Measurements from ENCODE around the gene GAGE13. TPM values are rescaled to one million over a fixed set of nuclear protein-coding genes. Genes with fewer than 3 reads are reported as not detected.
A peak's percentile ranks its signal among the peaks of the same experiment; 100 is the strongest.
"Not testable (repeated sequence)": the region's sequence is repeated elsewhere in the genome, so short reads cannot be mapped to it uniquely, and the experiment has no call there.

The GAGE13 gene
- total RNA-seq, 2 donors from 2014 or later: not detected

GRCh38 chrX:49300703-49301102 lies 30.7 kb upstream of the GAGE13 start:
- no peaks in the 10 kb centered on the region for H3K27me3 ChIP-seq
- ATAC-seq (no peak), DNase-seq (no peak)
- H3K9me3 ChIP-seq: no peaks in the 10 kb centered on the region
- H3K36me3 ChIP-seq (replicated peaks in 1 of 2; ENCODE audit: insufficient read depth in 1 of 2, low read depth in 2 of 2): no peaks in the 10 kb centered on the region
- no peak overlapping the region for H3K4me3 ChIP-seq
- TF ChIP-seq POLR2A (IDR thresholded peaks at IDR 0.05): no peak
- TF ChIP-seq CTCF (IDR thresholded peaks at IDR 0.05): no peak
- no peaks in the 10 kb centered on the region for H3K4me1 ChIP-seq
- WGBS, 2 donors: 50 to 63% methylated on average over 1 of the region's 1 CpG
- intact Hi-C loops (cut with DNase I): no loop called here
- no peak overlapping the region for H3K27ac ChIP-seq

GRCh38 chrX:49303346-49303745 lies 28.0 kb upstream of the GAGE13 start, which contains the start of gene GAGE10:
TSS of gene GAGE10 (plus strand) at chrX:49303646. CDS start at chrX:49304860, 1,214 bp downstream.
- no peak for ATAC-seq
- intact Hi-C loops (cut with DNase I): no loop called here

GRCh38 chrX:49307775-49308174 lies 23.6 kb upstream of the GAGE13 start:
- H3K27ac ChIP-seq; H3K36me3 ChIP-seq (replicated peaks in 1 of 2; ENCODE audit: insufficient read depth in 1 of 2, low read depth in 2 of 2); ATAC-seq; DNase-seq; intact Hi-C loops (cut with DNase I); H3K9me3 ChIP-seq; H3K4me3 ChIP-seq; H3K4me1 ChIP-seq; H3K27me3 ChIP-seq: not testable (repeated sequence)
- WGBS, 2 donors: 27 to 66% methylated on average over 2 of the region's 2 CpGs

More at GRCh38 chrX:49303346-49303745, 28.0 kb upstream of the GAGE13 start, which contains the start of gene GAGE10:
- DNase-seq: no peak
- no peak for TF ChIP-seq CTCF (IDR thresholded peaks at IDR 0.05)
- no peak for TF ChIP-seq POLR2A (IDR thresholded peaks at IDR 0.05)
- 82 to 85% methylated on average over 5 of the region's 15 CpGs for WGBS, 2 donors
- Histone ChIP-seq H3K36me3 (replicated peaks in 1 of 2; ENCODE audit: insufficient read depth in 1 of 2, low read depth in 2 of 2) (no peaks in the 10 kb centered on the region), H3K4me1 (no peaks in the 10 kb centered on the region), H3K9me3 (no peaks in the 10 kb centered on the region), H3K27ac (no peak within 1 kb of the TSS), H3K4me3 (no peak within 1 kb of the TSS), H3K27me3 (no peaks in the 10 kb centered on the region)

- Histone ChIP-seq H3K9me3 (no peaks in the 10 kb centered on the region), H3K27ac (peak overlapping the region in 2 of 4 donors; percentile 61 to 81), H3K4me3 (no peak overlapping the region), H3K36me3 (replicated peaks in 1 of 2; ENCODE audit: insufficient read depth in 1 of 2, low read depth in 2 of 2) (no peaks in the 10 kb centered on the region), H3K4me1 (no peaks in the 10 kb centered on the region), H3K27me3 (no peaks in the 10 kb centered on the region)
- WGBS, 2 donors: 63 to 71% methylated on average over 7 to 11 of the region's 15 CpGs
- intact Hi-C loops (cut with DNase I): no loop called here
- ATAC-seq (peak; percentile 33), DNase-seq (no peak)
- TF ChIP-seq POLR2A (IDR thresholded peaks at IDR 0.05) (no peak), CTCF (IDR thresholded peaks at IDR 0.05) (no peak)
Measured at GRCh38 chrX:49308604-49309269, 22.6 kb upstream of the GAGE13 start.

GRCh38 chrX:49309401-49309981 lies 21.9 kb upstream of the GAGE13 start:
- DNase-seq (peak in 1 of 4 donors; percentile 17), ATAC-seq (peak; percentile 53)
- WGBS, 2 donors: 2 to 4% methylated on average over 8 of the region's 8 CpGs
- Histone ChIP-seq H3K27ac (peak overlapping the region in 3 of 4 donors; percentile 39 to 81 (median 61)), H3K9me3 (no peaks in the 10 kb centered on the region), H3K4me1 (no peaks in the 10 kb centered on the region), H3K36me3 (replicated peaks in 1 of 2; ENCODE audit: insufficient read depth in 1 of 2, low read depth in 2 of 2) (no peaks in the 10 kb centered on the region), H3K27me3 (no peaks in the 10 kb centered on the region), H3K4me3 (no peak overlapping the region)
- intact Hi-C loops (cut with DNase I): no loop called here
- TF ChIP-seq CTCF (IDR thresholded peaks at IDR 0.05): no peak
- TF ChIP-seq POLR2A (IDR thresholded peaks at IDR 0.05): no peak

Measured in body of pancreas (tissue), 4 donors.